ENCODE measurements around the gene NTSR1. TPM values are rescaled to one million over a fixed set of nuclear protein-coding genes. Genes with fewer than 3 reads are reported as not detected.

NTSR1 gene
- total and polyA plus RNA-seq, 2 of the 8 experiments (the other 6 are each of a cell fraction or from before 2014, with no cell fraction given) = 0.53 to 0.89 TPM

- no peaks in the 10 kb centered on the region for H3K23me2 ChIP-seq (ENCODE audit: low read depth, low read length)
- POLR2A ChIA-PET (ENCODE audit: partially characterized antibody) = interaction anchor here (1.2 kb wide), 1 partner anchor 122 kb away, joined by 5 read pairs; no protein-coding TSS in a partner anchor
- no peak overlapping the region for H2BK12ac ChIP-seq (ENCODE audit: low read depth, low read length)
- no peak overlapping the region for H3K4ac ChIP-seq (replicated peaks; ENCODE audit: insufficient read length, low read depth, low read length)
- WGBS, 2 experiments (ENCODE audit: extremely low coverage in 1 of 2, insufficient coverage in 1 of 2, insufficient read length in 1 of 2, insufficient replicate concordance in 2 of 2, low coverage in 1 of 2, low lambda C conversion rate in 2 of 2, missing lambda C conversion rate in 1 of 2) = 98% methylated on average over 14 of the region's 14 CpGs; no CpG with 5 or more reads in 1 of the 2 experiments
- H3K4me1 ChIP-seq (replicated peaks in 1 of 4; ENCODE audit: control insufficient read depth in 3 of 4, insufficient read depth in 4 of 4, low read length in 3 of 4) = no peaks in the 10 kb centered on the region
- CTCF ChIA-PET (ENCODE audit: partially characterized antibody) = interaction anchor here (0.9 to 2.4 kb wide), 7 partner anchors 8 to 259 kb away, joined by 3 to 34 read pairs (median 3); no protein-coding TSS in a partner anchor
- no peak overlapping the region for H4K5ac ChIP-seq (ENCODE audit: insufficient read length, low read depth, low read length)
- H3K27ac ChIP-seq (ENCODE audit: low read depth, low read length) = no peak overlapping the region
- H4K20me1 ChIP-seq (replicated peaks in 1 of 2; ENCODE audit: control insufficient read depth in 1 of 2, insufficient read depth in 2 of 2, low read length in 2 of 2) = peaks cover 2 to 5% of the 10 kb centered on the region in 2 experiments
- no peak overlapping the region for H3K4me3 ChIP-seq (ENCODE audit: extremely low read depth in 1 of 4, insufficient read depth in 2 of 4, low read depth in 3 of 4, low read length in 4 of 4)
- H2AFZ ChIP-seq (ENCODE audit: low read length) = no peak overlapping the region
- H3K23ac ChIP-seq (ENCODE audit: insufficient read length) = no peak overlapping the region
- H3K4me2 ChIP-seq (ENCODE audit: insufficient read depth in 1 of 2, low read depth in 2 of 2, low read length in 2 of 2) = no peak overlapping the region
- H2BK20ac ChIP-seq (ENCODE audit: low read length) = no peak overlapping the region
- no peak for DNase-seq (ENCODE audit: low read depth in 1 of 2, low spot score in 2 of 2)
- no peak overlapping the region for H3K14ac ChIP-seq (ENCODE audit: insufficient read length)
- H4K91ac ChIP-seq (replicated peaks; ENCODE audit: insufficient read length, low read length) = no peak overlapping the region
- no peak overlapping the region for H2BK5ac ChIP-seq (ENCODE audit: low read depth, low read length)
- no peaks in the 10 kb centered on the region for H3K79me1 ChIP-seq (ENCODE audit: low read depth, low read length)
- H3K9me3 ChIP-seq (ENCODE audit: insufficient read depth in 2 of 2, low read depth in 1 of 2, low read length in 1 of 2) = no peaks in the 10 kb centered on the region
- H3K79me2 ChIP-seq (ENCODE audit: control insufficient read depth in 1 of 2, insufficient read depth in 2 of 2, low read length in 2 of 2) = no peaks in the 10 kb centered on the region
- no peak overlapping the region for H4K8ac ChIP-seq (ENCODE audit: extremely low read depth, insufficient read depth, low read length)
- no peak for FAIRE-seq
- H2BK120ac ChIP-seq (replicated peaks; ENCODE audit: low read depth, low read length) = no peak overlapping the region
- H3K9ac ChIP-seq (replicated peaks in 1 of 4; ENCODE audit: extremely low read depth in 1 of 4, low read depth in 3 of 4, low read length in 3 of 4) = no peak overlapping the region
- no peak overlapping the region for H2AK5ac ChIP-seq (ENCODE audit: low read depth, low read length)
- H3K56ac ChIP-seq (replicated peaks; ENCODE audit: insufficient read length, low read depth, low read length) = no peak overlapping the region
- no peak overlapping the region for H2BK15ac ChIP-seq (ENCODE audit: low read length)
- no peak overlapping the region for H3K18ac ChIP-seq (ENCODE audit: extremely low read depth, low read length)
- peaks cover 0 to 2% (median 0%) of the 10 kb centered on the region in 4 experiments; a peak in 1 of 8 replicates for H3K36me3 ChIP-seq (ENCODE audit: control insufficient read depth in 2 of 4, insufficient read depth in 4 of 4, low read length in 3 of 4)
- no peaks in the 10 kb centered on the region; a peak in 1 of 7 replicates for H3K27me3 ChIP-seq (replicated peaks in 1 of 4; ENCODE audit: control insufficient read depth in 3 of 4, extremely low read depth in 1 of 4, insufficient read depth in 3 of 4, low read length in 3 of 4)
Measured at GRCh38 chr20:62670156-62670555, 38.5 kb upstream of the NTSR1 start.
